ENCODE measurements around the gene GPR137. TPM values are rescaled to one million over a fixed set of nuclear protein-coding genes. Genes with fewer than 3 reads are reported as not detected.

Gene GPR137
- total RNA-seq, 4 donors from 2014 or later: 17.8 to 30.0 (median 19.7) TPM

GRCh38 chr11:64318766-64319761, 33.4 kb downstream of the GPR137 start:
- TF ChIP-seq POLR2A (IDR thresholded peaks at IDR 0.05) (no peak), POLR2AphosphoS5 (IDR thresholded peaks at IDR 0.05) (no peak), CTCF (IDR thresholded peaks at IDR 0.05) (no peak), EP300 (IDR thresholded peaks at IDR 0.05) (no peak)
- H3K27ac ChIP-seq: peak overlapping the region; percentile 99
- peaks cover 64% of the 10 kb centered on the region for H3K4me1 ChIP-seq
- peak overlapping the region; percentile 88 for H3K4me3 ChIP-seq
- H3K9me3 ChIP-seq: no peaks in the 10 kb centered on the region
- DNase-seq (ENCODE audit: low spot score in 2 of 2): no peak
- 15% methylated on average over 14 of the region's 19 CpGs for WGBS
- no peaks in the 10 kb centered on the region for H3K27me3 ChIP-seq
- peaks cover 48% of the 10 kb centered on the region for H3K36me3 ChIP-seq

- H3K4me3 ChIP-seq: no peak overlapping the region
- H3K4me1 ChIP-seq: peaks cover 68% of the 10 kb centered on the region
- DNase-seq (ENCODE audit: low spot score in 2 of 2): no peak
- TF ChIP-seq EP300 (IDR thresholded peaks at IDR 0.05): no peak
- TF ChIP-seq POLR2AphosphoS5 (IDR thresholded peaks at IDR 0.05): no peak
- no peak for TF ChIP-seq CTCF (IDR thresholded peaks at IDR 0.05)
- TF ChIP-seq POLR2A (IDR thresholded peaks at IDR 0.05): no peak
- 98% methylated on average over 7 of the region's 7 CpGs for whole genome bisulfite sequencing
- H3K9me3 ChIP-seq: no peaks in the 10 kb centered on the region
- no peaks in the 10 kb centered on the region for H3K27me3 ChIP-seq
- H3K27ac ChIP-seq: no peak overlapping the region
- H3K36me3 ChIP-seq: peaks cover 33% of the 10 kb centered on the region
Observed at GRCh38 chr11:64320556-64320955, 34.9 kb downstream of the GPR137 start.

- Histone ChIP-seq H3K27me3 (no peaks in the 10 kb centered on the region), H3K4me1 (peaks cover 65% of the 10 kb centered on the region), H3K27ac (peak overlapping the region; percentile 15), H3K4me3 (no peak overlapping the region), H3K9me3 (no peaks in the 10 kb centered on the region), H3K36me3 (peaks cover 28% of the 10 kb centered on the region)
- TF ChIP-seq EP300 (IDR thresholded peaks at IDR 0.05) (no peak), CTCF (IDR thresholded peaks at IDR 0.05) (no peak), POLR2AphosphoS5 (IDR thresholded peaks at IDR 0.05) (no peak), POLR2A (IDR thresholded peaks at IDR 0.05) (no peak)
- no peak for DNase-seq (ENCODE audit: low spot score in 2 of 2)
- WGBS: 81% methylated on average over 5 of the region's 5 CpGs
Observed at GRCh38 chr11:64321026-64321425, 35.4 kb downstream of the GPR137 start.

GRCh38 chr11:64321533-64321932, 35.9 kb downstream of the GPR137 start:
- H3K4me3 ChIP-seq: no peak overlapping the region
- TF ChIP-seq POLR2A (IDR thresholded peaks at IDR 0.05) (no peak), POLR2AphosphoS5 (IDR thresholded peaks at IDR 0.05) (peak in 1 of 3 donors; percentile 23)
- DNase-seq (ENCODE audit: low spot score in 2 of 2): no peak
- WGBS: 75% methylated on average over 5 of the region's 5 CpGs
- H3K27ac ChIP-seq: peak overlapping the region; percentile 15
- no peaks in the 10 kb centered on the region for H3K27me3 ChIP-seq
- H3K4me1 ChIP-seq: peaks cover 60% of the 10 kb centered on the region
- peaks cover 25% of the 10 kb centered on the region for H3K36me3 ChIP-seq
- H3K9me3 ChIP-seq: no peaks in the 10 kb centered on the region

- Histone ChIP-seq H3K27me3 (no peaks in the 10 kb centered on the region), H3K4me1 (peaks cover 54% of the 10 kb centered on the region), H3K4me3 (no peak overlapping the region), H3K36me3 (peaks cover 25% of the 10 kb centered on the region), H3K27ac (no peak overlapping the region), H3K9me3 (no peaks in the 10 kb centered on the region)
- no peak for DNase-seq (ENCODE audit: low spot score in 2 of 2)
- TF ChIP-seq CTCF (IDR thresholded peaks at IDR 0.05) (no peak), POLR2AphosphoS5 (IDR thresholded peaks at IDR 0.05) (no peak), POLR2A (IDR thresholded peaks at IDR 0.05) (no peak), EP300 (IDR thresholded peaks at IDR 0.05) (no peak)
- WGBS: 67% methylated on average over 3 of the region's 7 CpGs
Observed at GRCh38 chr11:64322925-64323260, 37.2 kb downstream of the GPR137 start.

Data from suprapubic skin (tissue), 4 donors.